ENCODE measurements around the gene SSH3. TPM values are rescaled to one million over a fixed set of nuclear protein-coding genes. Genes with fewer than 3 reads are reported as not detected.
A peak's percentile ranks its signal among the peaks of the same experiment; 100 is the strongest.

Gene SSH3
- total and polyA plus RNA-seq, 2 of the 4 experiments (the other 2 are of a cell fraction): 7.3 to 26.7 TPM

DNA sequence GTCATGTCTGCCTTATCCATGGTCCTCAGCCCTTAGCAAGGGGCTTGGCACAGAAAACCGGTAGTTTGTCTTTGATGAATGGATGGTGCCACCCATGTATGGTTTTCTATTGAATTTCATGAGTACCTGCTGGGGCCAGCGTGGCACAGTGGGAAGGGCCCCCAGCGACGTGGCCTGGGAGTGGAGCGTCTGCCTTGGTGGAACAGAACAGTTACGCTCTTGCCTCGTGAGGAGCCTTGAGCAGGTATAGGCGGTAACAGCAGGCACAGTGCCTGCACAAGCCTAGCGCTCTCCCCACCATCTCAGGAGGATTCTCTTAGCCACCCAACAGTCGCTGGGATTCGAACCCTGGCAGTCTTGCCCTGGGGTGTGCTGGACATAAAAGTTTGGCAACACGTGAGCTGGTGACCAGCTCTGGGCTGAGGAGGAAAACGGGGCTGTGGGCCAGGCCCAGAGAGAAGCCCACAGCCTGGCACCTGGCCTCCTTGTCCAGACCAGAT, 3.0 kb upstream of the SSH3 start:
- Histone ChIP-seq H4K5ac (ENCODE audit: low read depth, low read length) (no peak overlapping the region), H3K4me1 (ENCODE audit: control insufficient read depth, insufficient read depth, low read length) (peaks cover 18% of the 10 kb centered on the region), H3K56ac (ENCODE audit: extremely low read depth, insufficient read depth, low read length) (no peak overlapping the region), H3K4me2 (ENCODE audit: low read depth, low read length) (no peak overlapping the region), H2AFZ (replicated peaks; ENCODE audit: low read length, poor library complexity) (no peak overlapping the region), H3K27me3 (ENCODE audit: control insufficient read depth, insufficient read depth, low read length) (no peaks in the 10 kb centered on the region), H3K4me3 (ENCODE audit: insufficient read depth, low read depth, low read length) (no peak overlapping the region), H3K9me1 (ENCODE audit: insufficient read depth, low read length) (peaks cover 3% of the 10 kb centered on the region), H3K23ac (ENCODE audit: low read depth, low read length) (no peak overlapping the region), H2AK9ac (replicated peaks; ENCODE audit: low read depth, low read length, poor library complexity) (peak overlapping the region; percentile 42), H3K36me3 (ENCODE audit: control insufficient read depth, insufficient read depth, low read length) (peaks cover 39% of the 10 kb centered on the region), H4K91ac (ENCODE audit: insufficient read depth, low read depth, low read length) (no peak overlapping the region), H2BK15ac (ENCODE audit: low read depth, low read length) (no peak overlapping the region), H2BK20ac (ENCODE audit: low read depth, low read length) (no peak overlapping the region), H2BK5ac (ENCODE audit: low read depth, low read length, poor library complexity, severe bottlenecking) (no peak overlapping the region), H3K14ac (replicated peaks; ENCODE audit: low read depth, low read length) (no peak overlapping the region), H2BK120ac (ENCODE audit: low read depth, low read length) (no peak overlapping the region), H2AK5ac (ENCODE audit: low read depth, low read length) (no peak overlapping the region), H3K4ac (ENCODE audit: low read depth, low read length) (no peak overlapping the region), H3K79me1 (ENCODE audit: low read depth in 1 of 2, low read length in 2 of 2) (peaks cover 6 to 48% of the 10 kb centered on the region in 2 experiments), H4K8ac (ENCODE audit: low read depth in 2 of 2, low read length in 2 of 2) (no peak overlapping the region), H3K9me3 (ENCODE audit: control insufficient read depth, insufficient read depth, low read length) (peaks cover under 1% of the 10 kb centered on the region; the same call in 1 of the 2 replicates), H3K9ac (ENCODE audit: low read depth, low read length) (no peak overlapping the region), H3K18ac (ENCODE audit: low read depth, low read length) (no peak overlapping the region), H3K27ac (ENCODE audit: insufficient read depth, low read length) (no peak overlapping the region), H4K20me1 (ENCODE audit: insufficient read depth, low read length) (peaks cover 4% of the 10 kb centered on the region)
- dilution Hi-C loops (cut with HindIII; ENCODE audit: low sequenced_read_pairs, unreplicated experiment) (no loop called here), intact Hi-C loops (cut with micrococcal nuclease) (no loop called here), in situ Hi-C loops (cut with MboI; ENCODE audit: low sequenced_read_pairs) (no loop called here)
- DNase-seq: no peak
- no TSS peak for BruUV-seq (replicated peaks)
- ChIA-PET CTCF (no interaction called here), POLR2A (ENCODE audit: unreplicated experiment) (no interaction called here)
- ATAC-seq (ENCODE audit: low read depth): no peak
- 97% methylated on average over 5 of the region's 13 CpGs; no CpG with 5 or more reads in 1 of the 2 experiments for WGBS, 2 experiments (ENCODE audit: extremely low coverage in 2 of 2, insufficient read length in 1 of 2)
- TF ChIP-seq, protein P1, sequence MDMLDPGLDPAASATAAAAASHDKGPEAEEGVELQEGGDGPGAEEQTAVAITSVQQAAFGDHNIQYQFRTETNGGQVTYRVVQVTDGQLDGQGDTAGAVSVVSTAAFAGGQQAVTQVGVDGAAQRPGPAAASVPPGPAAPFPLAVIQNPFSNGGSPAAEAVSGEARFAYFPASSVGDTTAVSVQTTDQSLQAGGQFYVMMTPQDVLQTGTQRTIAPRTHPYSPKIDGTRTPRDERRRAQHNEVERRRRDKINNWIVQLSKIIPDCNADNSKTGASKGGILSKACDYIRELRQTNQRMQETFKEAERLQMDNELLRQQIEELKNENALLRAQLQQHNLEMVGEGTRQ (IDR thresholded peaks at IDR 0.05; ENCODE audit: low read depth, low read length): no peak
- TF ChIP-seq, protein P2, sequence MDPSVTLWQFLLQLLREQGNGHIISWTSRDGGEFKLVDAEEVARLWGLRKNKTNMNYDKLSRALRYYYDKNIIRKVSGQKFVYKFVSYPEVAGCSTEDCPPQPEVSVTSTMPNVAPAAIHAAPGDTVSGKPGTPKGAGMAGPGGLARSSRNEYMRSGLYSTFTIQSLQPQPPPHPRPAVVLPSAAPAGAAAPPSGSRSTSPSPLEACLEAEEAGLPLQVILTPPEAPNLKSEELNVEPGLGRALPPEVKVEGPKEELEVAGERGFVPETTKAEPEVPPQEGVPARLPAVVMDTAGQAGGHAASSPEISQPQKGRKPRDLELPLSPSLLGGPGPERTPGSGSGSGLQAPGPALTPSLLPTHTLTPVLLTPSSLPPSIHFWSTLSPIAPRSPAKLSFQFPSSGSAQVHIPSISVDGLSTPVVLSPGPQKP (IDR thresholded peaks at IDR 0.05; ENCODE audit: borderline replicate concordance, low read depth, low read length): no peak
- no peak for TF ChIP-seq MXI1 (IDR thresholded peaks at IDR 0.05; ENCODE audit: borderline replicate concordance, low read depth, low read length)
- TF ChIP-seq MAFK (IDR thresholded peaks at IDR 0.05; ENCODE audit: low read depth, low read length): no peak
- TF ChIP-seq FOS (IDR thresholded peaks at IDR 0.05; ENCODE audit: low read depth, low read length): no peak
- TF ChIP-seq, protein P3, sequence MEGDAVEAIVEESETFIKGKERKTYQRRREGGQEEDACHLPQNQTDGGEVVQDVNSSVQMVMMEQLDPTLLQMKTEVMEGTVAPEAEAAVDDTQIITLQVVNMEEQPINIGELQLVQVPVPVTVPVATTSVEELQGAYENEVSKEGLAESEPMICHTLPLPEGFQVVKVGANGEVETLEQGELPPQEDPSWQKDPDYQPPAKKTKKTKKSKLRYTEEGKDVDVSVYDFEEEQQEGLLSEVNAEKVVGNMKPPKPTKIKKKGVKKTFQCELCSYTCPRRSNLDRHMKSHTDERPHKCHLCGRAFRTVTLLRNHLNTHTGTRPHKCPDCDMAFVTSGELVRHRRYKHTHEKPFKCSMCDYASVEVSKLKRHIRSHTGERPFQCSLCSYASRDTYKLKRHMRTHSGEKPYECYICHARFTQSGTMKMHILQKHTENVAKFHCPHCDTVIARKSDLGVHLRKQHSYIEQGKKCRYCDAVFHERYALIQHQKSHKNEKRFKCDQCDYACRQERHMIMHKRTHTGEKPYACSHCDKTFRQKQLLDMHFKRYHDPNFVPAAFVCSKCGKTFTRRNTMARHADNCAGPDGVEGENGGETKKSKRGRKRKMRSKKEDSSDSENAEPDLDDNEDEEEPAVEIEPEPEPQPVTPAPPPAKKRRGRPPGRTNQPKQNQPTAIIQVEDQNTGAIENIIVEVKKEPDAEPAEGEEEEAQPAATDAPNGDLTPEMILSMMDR (conservative IDR thresholded peaks at IDR 0.05; ENCODE audit: low read depth, low read length): no peak
- no peak for TF ChIP-seq CEBPB (IDR thresholded peaks at IDR 0.05; ENCODE audit: low read depth, low read length)
- no peak for TF ChIP-seq NFE2L2 (IDR thresholded peaks at IDR 0.05; ENCODE audit: low read depth, low read length)
- no peak for TF ChIP-seq CHD1 (IDR thresholded peaks at IDR 0.05; ENCODE audit: low read depth, low read length)
- TF ChIP-seq RCOR1 (IDR thresholded peaks at IDR 0.05; ENCODE audit: insufficient replicate concordance, low read length): no peak
- TF ChIP-seq POLR2A (IDR thresholded peaks at IDR 0.05; ENCODE audit: low read depth, low read length): no peak
- TF ChIP-seq BHLHE40 (IDR thresholded peaks at IDR 0.05; ENCODE audit: low read depth, low read length): no peak
- TF ChIP-seq MAZ (IDR thresholded peaks at IDR 0.05; ENCODE audit: borderline replicate concordance, low read depth, low read length): no peak
- TF ChIP-seq RAD21 (IDR thresholded peaks at IDR 0.05; ENCODE audit: low read length): no peak
- TF ChIP-seq RFX5 (IDR thresholded peaks at IDR 0.05; ENCODE audit: low read depth, low read length): no peak
- no peak for TF ChIP-seq SMC3 (IDR thresholded peaks at IDR 0.05; ENCODE audit: low read depth, low read length)
